Adipocyte (in vitro differentiated cells): Measurements from ENCODE around the gene PXYLP1.

Experiments used
- DNase-seq: peaks from one replicate; pipeline ENCODE4 v3.0.0-alpha.2; 2015; ENCODE audit warnings: low read depth
- H3K27me3 ChIP-seq: replicated peaks from 2 replicates; pipeline ENCODE4 v1.7.0; 2013; ENCODE audit warnings: mild to moderate bottlenecking, low read length, moderate library complexity; ENCODE audit not compliant: control insufficient read depth, insufficient read depth
- H3K36me3 ChIP-seq: 2 replicates; pipeline ENCODE4 v1.7.0; 2013; ENCODE audit warnings: low read length, mild to moderate bottlenecking, moderate library complexity; ENCODE audit not compliant: control insufficient read depth, insufficient read depth, severe bottlenecking
- H3K4me1 ChIP-seq: 2 replicates; pipeline ENCODE4 v1.7.0; 2013; ENCODE audit warnings: mild to moderate bottlenecking, low read length, moderate library complexity; ENCODE audit not compliant: control insufficient read depth, insufficient read depth
- H3K4me3 ChIP-seq: 2 replicates; pipeline ENCODE4 v1.7.0; 2013; ENCODE audit warnings: mild to moderate bottlenecking, low read length, moderate library complexity
- H3K9ac ChIP-seq: 2 replicates; pipeline ENCODE4 v1.7.0; 2013; ENCODE audit warnings: mild to moderate bottlenecking, low read length, moderate library complexity
- H3K9me3 ChIP-seq: 2 replicates; pipeline ENCODE4 v1.7.0; 2013; ENCODE audit warnings: mild to moderate bottlenecking, low read length, moderate library complexity; ENCODE audit not compliant: control insufficient read depth

The PXYLP1 gene

GRCh38 chr3:141316851-141317250 lies 85.2 kb downstream of the PXYLP1 start:
- H3K9ac ChIP-seq, result no peak overlapping the region
- no peak for DNase-seq
- H3K9me3 ChIP-seq, result no peaks in the 10 kb centered on the region
- no peaks in the 10 kb centered on the region for H3K27me3 ChIP-seq
- no peaks in the 10 kb centered on the region for H3K36me3 ChIP-seq
- H3K4me1 ChIP-seq, result peaks cover 6% of the 10 kb centered on the region
- H3K4me3 ChIP-seq, result no peak overlapping the region

GRCh38 chr3:141320399-141321108 lies 88.9 kb downstream of the PXYLP1 start:
- Histone ChIP-seq H3K9me3 (no peaks in the 10 kb centered on the region), H3K36me3 (no peaks in the 10 kb centered on the region), H3K4me3 (no peak overlapping the region), H3K27me3 (no peaks in the 10 kb centered on the region), H3K9ac (no peak overlapping the region), H3K4me1 (no peaks in the 10 kb centered on the region)
- DNase-seq, result no peak

GRCh38 chr3:141321109-141321497 lies 89.5 kb downstream of the PXYLP1 start:
- no peak overlapping the region for H3K9ac ChIP-seq
- DNase-seq, result no peak

GRCh38 chr3:141323936-141324704 lies 92.5 kb downstream of the PXYLP1 start:
- no peak overlapping the region for H3K4me3 ChIP-seq
- H3K9me3 ChIP-seq, result no peaks in the 10 kb centered on the region

More at GRCh38 chr3:141321109-141321497, 89.5 kb downstream of the PXYLP1 start:
- no peaks in the 10 kb centered on the region for H3K36me3 ChIP-seq
- H3K27me3 ChIP-seq, result no peaks in the 10 kb centered on the region
- H3K4me1 ChIP-seq, result no peaks in the 10 kb centered on the region
- H3K4me3 ChIP-seq, result no peak overlapping the region
- H3K9me3 ChIP-seq, result no peaks in the 10 kb centered on the region

GRCh38 chr3:141326123-141326522 lies 94.5 kb downstream of the PXYLP1 start:
- no peak for DNase-seq
- H3K4me1 ChIP-seq, result peaks cover 2% of the 10 kb centered on the region
- H3K27me3 ChIP-seq, result no peaks in the 10 kb centered on the region
- no peaks in the 10 kb centered on the region for H3K36me3 ChIP-seq
- H3K4me3 ChIP-seq, result no peak overlapping the region
- no peak overlapping the region for H3K9ac ChIP-seq
- no peaks in the 10 kb centered on the region for H3K9me3 ChIP-seq

More at GRCh38 chr3:141323936-141324704, 92.5 kb downstream of the PXYLP1 start:
- no peaks in the 10 kb centered on the region for H3K4me1 ChIP-seq
- no peak for DNase-seq
- no peaks in the 10 kb centered on the region for H3K36me3 ChIP-seq
- H3K9ac ChIP-seq, result no peak overlapping the region
- no peaks in the 10 kb centered on the region for H3K27me3 ChIP-seq

GRCh38 chr3:141326626-141327025 lies 95.0 kb downstream of the PXYLP1 start:
- H3K4me3 ChIP-seq, result no peak overlapping the region
- no peaks in the 10 kb centered on the region for H3K9me3 ChIP-seq
- H3K9ac ChIP-seq, result no peak overlapping the region
- no peak for DNase-seq
- peaks cover 7% of the 10 kb centered on the region for H3K4me1 ChIP-seq
- no peaks in the 10 kb centered on the region for H3K27me3 ChIP-seq
- no peaks in the 10 kb centered on the region for H3K36me3 ChIP-seq

- H3K36me3 ChIP-seq, result no peaks in the 10 kb centered on the region
- H3K4me1 ChIP-seq, result peaks cover 26% of the 10 kb centered on the region
- no peak overlapping the region for H3K4me3 ChIP-seq
- H3K9ac ChIP-seq, result no peak overlapping the region
- H3K27me3 ChIP-seq, result no peaks in the 10 kb centered on the region
- no peaks in the 10 kb centered on the region for H3K9me3 ChIP-seq
- DNase-seq, result no peak
Measured at GRCh38 chr3:141328286-141329166, 96.9 kb downstream of the PXYLP1 start.

- Histone ChIP-seq H3K4me1 (peaks cover 30% of the 10 kb centered on the region), H3K9me3 (no peaks in the 10 kb centered on the region), H3K4me3 (no peak overlapping the region), H3K36me3 (no peaks in the 10 kb centered on the region), H3K27me3 (no peaks in the 10 kb centered on the region), H3K9ac (no peak overlapping the region)
- no peak for DNase-seq
Measured at GRCh38 chr3:141330235-141330634, 98.6 kb downstream of the PXYLP1 start.

- DNase-seq, result no peak
- Histone ChIP-seq H3K4me3 (no peak overlapping the region), H3K27me3 (no peaks in the 10 kb centered on the region), H3K9me3 (no peaks in the 10 kb centered on the region), H3K4me1 (peaks cover 36% of the 10 kb centered on the region), H3K36me3 (no peaks in the 10 kb centered on the region), H3K9ac (no peak overlapping the region)
Measured at GRCh38 chr3:141330718-141331376, 99.2 kb downstream of the PXYLP1 start.

- no peaks in the 10 kb centered on the region for H3K27me3 ChIP-seq
- peak; percentile 87 for DNase-seq
- peaks cover 36% of the 10 kb centered on the region for H3K4me1 ChIP-seq
- H3K9ac ChIP-seq, result no peak overlapping the region
- no peaks in the 10 kb centered on the region for H3K36me3 ChIP-seq
- no peaks in the 10 kb centered on the region for H3K9me3 ChIP-seq
- H3K4me3 ChIP-seq, result no peak overlapping the region
Measured at GRCh38 chr3:141331377-141332318, 100.0 kb downstream of the PXYLP1 start.
